Neural crest cell (in vitro differentiated cells): ENCODE measurements around the gene MMP21. TPM values are rescaled to one million over a fixed set of nuclear protein-coding genes. Genes with fewer than 3 reads are reported as not detected.

Experiments used
- DNase-seq: peaks from one replicate; pipeline ENCODE4 v3.0.0; 2021; ENCODE audit warnings: low read depth, mixed read lengths, low spot score
- H3K27ac Mint-ChIP-seq: one replicate; pipeline ENCODE4 v1.8.0; 2021; ENCODE audit warnings: mild to moderate bottlenecking, mixed read lengths; ENCODE audit not compliant: unreplicated experiment
- H3K27me3 Mint-ChIP-seq: 2 replicates; pipeline ENCODE4 v1.8.0; 2021; ENCODE audit warnings: low read depth, mild to moderate bottlenecking, mixed read lengths
- H3K36me3 Mint-ChIP-seq: 2 replicates; pipeline ENCODE4 v1.8.0; 2021; ENCODE audit warnings: low read depth, mild to moderate bottlenecking, mixed read lengths
- H3K4me1 Mint-ChIP-seq: 2 replicates; pipeline ENCODE4 v1.8.0; 2021; ENCODE audit warnings: mixed read lengths
- H3K4me3 Mint-ChIP-seq: one replicate; pipeline ENCODE4 v1.8.0; 2021; ENCODE audit warnings: mild to moderate bottlenecking, mixed read lengths
- H3K9me3 Mint-ChIP-seq: 2 replicates; pipeline ENCODE4 v1.8.0; 2021; ENCODE audit warnings: mixed read lengths
- CTCF ChIP-seq: fragments of 200-600 bp; sonication (generic); conservative IDR thresholded peaks from 2 replicates; pipeline ENCODE4 v1.5.0; 2021; ENCODE audit warnings: antibody characterized with exemption, mild to moderate bottlenecking
- total RNA-seq: library from RNA; stranded (reverse); gene quantifications from 2 replicates; pipeline ENCODE4 v1.2.1, GENCODE V29; 2021

MMP21 gene
- total RNA-seq, 1 donor from 2014 or later = not detected

GRCh38 chr10:125769175-125769574 lies 6.4 kb downstream of the MMP21 start:
- H3K4me3 Mint-ChIP-seq = no peak overlapping the region
- H3K9me3 Mint-ChIP-seq = no peaks in the 10 kb centered on the region
- no peak for TF ChIP-seq CTCF
- DNase-seq = no peak
- no peaks in the 10 kb centered on the region for H3K27me3 Mint-ChIP-seq
- peaks cover 12% of the 10 kb centered on the region for H3K36me3 Mint-ChIP-seq
- H3K4me1 Mint-ChIP-seq = no peaks in the 10 kb centered on the region
- no peak overlapping the region for H3K27ac Mint-ChIP-seq

GRCh38 chr10:125768219-125768855 lies 7.3 kb downstream of the MMP21 start:
- Mint-ChIP-seq H3K36me3 (peaks cover 13% of the 10 kb centered on the region), H3K27me3 (no peaks in the 10 kb centered on the region), H3K4me1 (peaks cover under 1% of the 10 kb centered on the region), H3K4me3 (no peak overlapping the region), H3K9me3 (no peaks in the 10 kb centered on the region), H3K27ac (peak overlapping the region; percentile 20)
- TF ChIP-seq CTCF = no peak
- no peak for DNase-seq

DNA sequence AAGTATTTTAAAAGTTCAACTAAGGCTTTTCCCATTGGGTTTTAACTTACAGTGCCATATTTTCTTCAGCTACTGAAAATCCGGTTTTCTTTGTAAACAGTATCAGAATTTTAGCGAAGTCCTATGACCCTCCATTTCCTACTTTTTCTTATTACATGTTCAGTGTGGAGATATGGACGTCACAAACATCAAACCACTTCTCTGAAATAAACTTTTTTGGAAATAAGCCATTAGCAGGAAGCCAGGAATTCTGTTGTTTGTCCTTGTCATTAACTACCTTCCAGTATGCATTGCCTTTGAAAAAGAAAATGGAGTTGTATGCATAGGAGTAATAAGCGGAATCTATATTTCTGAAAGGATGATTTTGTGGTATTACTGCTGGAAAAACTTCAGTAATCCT lies 9.1 kb downstream of the MMP21 start:
- Mint-ChIP-seq H3K9me3 (no peaks in the 10 kb centered on the region), H3K36me3 (peaks cover 13% of the 10 kb centered on the region)

GRCh38 chr10:125765835-125766234 lies 9.8 kb downstream of the MMP21 start:
- no peak overlapping the region for H3K4me3 Mint-ChIP-seq
- peaks cover 21% of the 10 kb centered on the region for H3K4me1 Mint-ChIP-seq
- no peaks in the 10 kb centered on the region for H3K27me3 Mint-ChIP-seq
- no peak for TF ChIP-seq CTCF
- no peaks in the 10 kb centered on the region for H3K9me3 Mint-ChIP-seq
- H3K36me3 Mint-ChIP-seq = peaks cover 15% of the 10 kb centered on the region
- DNase-seq = no peak
- H3K27ac Mint-ChIP-seq = no peak overlapping the region

More for the DNA sequence above, 9.1 kb downstream of the MMP21 start:
- TF ChIP-seq CTCF = no peak
- peaks cover 18% of the 10 kb centered on the region for H3K4me1 Mint-ChIP-seq
- H3K4me3 Mint-ChIP-seq = no peak overlapping the region
- no peak for DNase-seq
- no peaks in the 10 kb centered on the region for H3K27me3 Mint-ChIP-seq
- no peak overlapping the region for H3K27ac Mint-ChIP-seq

DNA sequence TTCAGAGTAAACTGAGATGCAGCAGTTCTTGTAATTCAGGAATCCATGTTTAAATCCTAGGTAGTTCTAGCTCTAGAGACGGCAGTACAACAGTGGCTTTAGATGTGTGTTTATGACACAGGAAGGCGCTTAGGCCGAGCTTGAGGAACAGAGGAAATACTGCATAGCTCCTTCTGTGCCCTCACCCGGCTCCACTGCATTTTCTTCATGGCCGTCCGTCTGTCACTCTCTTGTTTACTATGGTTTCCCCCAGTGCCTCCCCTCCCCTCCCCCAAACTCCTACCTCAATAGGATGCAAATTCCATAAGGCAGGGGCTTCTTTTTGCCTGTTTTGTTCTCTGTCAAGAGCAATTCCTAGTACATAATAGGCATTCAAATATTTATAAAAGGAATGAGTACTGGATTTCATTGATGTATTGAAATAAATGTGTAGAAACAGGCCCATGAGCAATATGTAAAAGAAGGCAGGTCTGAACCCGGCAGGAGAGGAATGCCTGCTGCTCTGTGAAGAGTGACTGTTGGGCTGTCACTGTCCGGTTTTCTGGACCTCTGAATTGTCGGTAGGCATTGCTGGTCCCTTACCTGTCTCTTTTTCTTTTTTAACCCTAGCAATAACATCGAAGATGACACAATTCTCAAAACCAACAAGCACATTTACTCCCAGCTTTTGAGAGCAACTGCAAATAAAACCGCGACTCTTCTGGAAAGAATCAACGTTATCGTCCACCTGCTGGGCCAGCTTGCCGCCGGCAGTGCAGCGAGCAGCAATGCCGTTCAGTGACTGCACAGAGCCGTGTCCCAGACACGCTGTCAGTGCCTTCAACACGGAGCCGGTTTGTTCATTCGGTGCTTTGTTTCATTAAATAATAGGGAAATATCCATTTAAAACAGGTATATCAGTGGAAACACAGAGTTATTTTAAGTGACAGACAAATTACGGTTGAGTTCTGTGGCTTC lies 12.7 kb downstream of the MMP21 start:
- H3K4me1 Mint-ChIP-seq = peaks cover 23% of the 10 kb centered on the region
- H3K36me3 Mint-ChIP-seq = peaks cover 25% of the 10 kb centered on the region
- no peak overlapping the region for H3K4me3 Mint-ChIP-seq
- no peaks in the 10 kb centered on the region for H3K9me3 Mint-ChIP-seq
- TF ChIP-seq CTCF = no peak
- no peak overlapping the region for H3K27ac Mint-ChIP-seq
- H3K27me3 Mint-ChIP-seq = no peaks in the 10 kb centered on the region
- no peak for DNase-seq
